ENCODE results near the gene SOD1.

DNA sequence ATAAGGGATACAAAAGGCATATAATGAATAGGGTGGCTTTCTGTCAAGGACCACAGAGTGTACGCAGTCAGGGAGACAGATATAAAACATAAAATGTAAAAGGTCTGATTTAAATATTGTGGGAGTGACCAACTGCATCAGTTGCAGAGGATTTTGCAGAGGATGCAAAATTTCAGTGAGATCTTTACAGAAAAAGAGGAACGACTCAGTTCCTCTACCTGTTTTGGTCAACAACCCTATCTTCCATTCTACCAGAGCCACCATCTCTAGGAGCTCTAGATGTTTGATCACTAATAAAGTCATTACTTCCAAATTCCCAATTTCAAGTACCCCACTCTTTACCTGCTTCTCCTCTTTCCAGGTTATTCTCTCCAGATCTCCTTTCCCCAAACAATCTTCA lies 16.5 kb downstream of the SOD1 start:
- TF ChIP-seq POLR2A (IDR thresholded peaks at IDR 0.05), result no peak
- TF ChIP-seq, protein P1, sequence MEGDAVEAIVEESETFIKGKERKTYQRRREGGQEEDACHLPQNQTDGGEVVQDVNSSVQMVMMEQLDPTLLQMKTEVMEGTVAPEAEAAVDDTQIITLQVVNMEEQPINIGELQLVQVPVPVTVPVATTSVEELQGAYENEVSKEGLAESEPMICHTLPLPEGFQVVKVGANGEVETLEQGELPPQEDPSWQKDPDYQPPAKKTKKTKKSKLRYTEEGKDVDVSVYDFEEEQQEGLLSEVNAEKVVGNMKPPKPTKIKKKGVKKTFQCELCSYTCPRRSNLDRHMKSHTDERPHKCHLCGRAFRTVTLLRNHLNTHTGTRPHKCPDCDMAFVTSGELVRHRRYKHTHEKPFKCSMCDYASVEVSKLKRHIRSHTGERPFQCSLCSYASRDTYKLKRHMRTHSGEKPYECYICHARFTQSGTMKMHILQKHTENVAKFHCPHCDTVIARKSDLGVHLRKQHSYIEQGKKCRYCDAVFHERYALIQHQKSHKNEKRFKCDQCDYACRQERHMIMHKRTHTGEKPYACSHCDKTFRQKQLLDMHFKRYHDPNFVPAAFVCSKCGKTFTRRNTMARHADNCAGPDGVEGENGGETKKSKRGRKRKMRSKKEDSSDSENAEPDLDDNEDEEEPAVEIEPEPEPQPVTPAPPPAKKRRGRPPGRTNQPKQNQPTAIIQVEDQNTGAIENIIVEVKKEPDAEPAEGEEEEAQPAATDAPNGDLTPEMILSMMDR (IDR thresholded peaks at IDR 0.05), result no peak

Measured in testis (tissue), 2 donors.